NCI-H1436 treated with DMSO at 0.1 percent for 48 hours (cell line): ENCODE data around the gene DESI1.

Experiments
- DNase-seq: peaks from one replicate; lab custom pipeline; 2025; lab: John Stamatoyannopoulos, UW

Gene DESI1

DNA sequence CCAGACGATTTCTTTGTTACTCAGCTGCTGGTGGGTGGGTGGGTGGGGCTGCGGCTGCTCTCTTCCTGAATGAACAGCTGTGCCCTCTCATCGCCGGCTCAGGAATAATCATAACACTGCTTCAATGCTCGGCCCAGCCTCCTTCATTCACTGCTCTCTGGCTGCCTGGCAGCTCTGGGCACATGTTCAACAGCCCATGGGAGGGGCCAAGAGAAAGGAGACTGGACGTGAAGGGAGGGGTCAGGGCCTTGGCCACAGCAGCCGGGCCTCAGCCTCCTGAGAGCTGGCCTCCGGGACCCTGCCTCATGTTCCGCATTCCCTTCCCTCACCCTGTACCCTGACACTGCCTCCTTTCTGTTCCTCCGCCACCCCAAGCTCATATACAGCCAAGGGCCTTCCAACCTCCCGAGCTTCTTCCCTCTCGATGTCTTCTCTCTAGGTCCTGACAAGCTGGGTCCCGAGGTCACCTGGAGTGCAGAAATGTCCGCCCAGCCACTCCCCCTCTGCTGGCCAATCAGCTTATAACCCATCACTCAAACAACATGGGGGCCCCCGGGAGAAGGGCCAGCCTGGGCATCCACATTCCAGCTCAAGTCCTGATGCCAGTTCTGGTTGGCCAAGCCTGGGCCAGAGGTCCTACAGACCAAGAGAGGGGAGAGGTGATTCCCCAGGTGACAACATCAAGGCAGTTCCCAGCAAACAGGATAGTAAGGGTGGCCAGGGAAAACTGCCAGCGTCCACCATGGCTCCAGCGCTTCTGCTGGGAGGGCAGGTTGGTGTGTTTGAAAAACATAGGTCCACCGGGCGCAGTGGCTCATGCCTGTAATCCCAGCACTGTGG is 63.2 kb downstream of the DESI1 start:
- DNase-seq, result no peak

DNA sequence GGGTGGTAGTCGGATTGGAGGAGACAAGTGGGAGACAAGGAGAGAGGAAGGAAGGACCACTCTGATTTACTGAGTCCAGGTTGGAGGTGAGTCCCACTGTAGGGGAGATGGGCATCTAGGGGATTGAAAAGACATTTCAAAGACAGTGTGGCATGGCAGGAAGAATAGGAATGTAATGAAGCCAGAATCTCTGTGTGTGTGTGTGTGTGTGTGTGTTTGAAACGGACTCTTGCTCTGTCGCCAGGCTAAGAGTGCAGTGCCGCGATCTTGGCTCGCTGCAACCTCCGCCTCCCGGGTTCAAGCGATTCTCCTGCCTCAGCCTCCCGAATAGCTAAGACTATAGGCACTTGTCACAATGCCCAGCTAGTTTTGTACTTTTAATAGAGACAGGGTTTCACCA is 64.3 kb downstream of the DESI1 start:
- no peak for DNase-seq

- DNase-seq, result no peak
Measured at GRCh38 chr22:41555325-41555982, 65.4 kb downstream of the DESI1 start.

DNA sequence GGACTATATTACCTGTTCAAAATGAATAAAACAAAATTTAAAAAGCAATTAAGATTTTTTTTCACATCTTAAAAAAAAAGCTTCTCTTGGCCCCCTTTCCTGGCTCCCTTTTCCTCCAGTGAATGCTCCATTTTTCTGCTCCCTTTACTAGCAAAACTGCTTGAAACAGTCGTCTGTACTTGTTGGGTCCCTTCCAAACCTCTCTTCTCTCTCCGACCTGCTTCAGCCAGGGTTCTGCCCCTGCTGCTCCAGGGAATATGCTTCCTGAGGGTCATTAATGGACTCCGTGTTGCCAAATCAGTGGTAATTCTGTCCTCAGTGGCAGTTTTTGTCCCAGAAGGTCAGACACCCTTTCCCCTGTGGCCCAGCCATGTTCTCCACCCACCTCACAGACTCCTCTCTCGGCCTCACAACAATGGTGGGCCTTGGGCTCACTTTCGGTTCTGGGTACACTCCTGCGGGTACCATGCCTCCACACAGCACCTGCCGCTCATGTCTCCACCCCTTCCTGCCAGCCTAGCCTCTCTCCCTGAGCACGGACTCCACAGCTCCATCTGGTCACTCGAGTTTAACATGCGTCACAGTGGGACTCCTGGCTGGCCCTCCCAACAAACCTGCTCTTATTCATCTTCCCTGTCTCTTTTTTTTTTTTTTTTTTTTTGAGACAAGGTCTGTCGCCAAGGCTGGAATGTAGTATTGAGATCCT is 68.8 kb downstream of the DESI1 start:
- DNase-seq, result no peak

- no peak for DNase-seq
Measured at GRCh38 chr22:41550952-41551491, 69.8 kb downstream of the DESI1 start.

DNA sequence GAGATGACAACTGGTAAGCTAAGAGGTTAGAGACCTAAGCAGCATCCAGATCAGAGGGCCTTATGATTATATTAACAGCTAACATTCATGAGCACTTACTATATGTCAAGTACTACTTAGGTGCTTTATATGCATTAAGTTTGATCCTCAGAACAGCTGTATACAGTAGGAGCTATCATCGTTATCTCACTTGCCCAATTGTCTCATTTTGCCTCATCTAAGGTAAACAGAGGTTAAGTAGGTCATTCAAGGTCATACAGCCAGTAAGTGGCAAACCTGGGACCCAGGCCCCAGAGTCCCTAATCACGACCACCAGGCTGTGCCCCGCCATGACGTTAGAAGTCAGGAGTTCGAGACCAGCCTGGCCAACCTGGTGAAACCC is 72.0 kb downstream of the DESI1 start:
- no peak for DNase-seq
